GM12874 (cell line): Measurements from ENCODE around the gene GALK2.

Experiments
- TF ChIP-seq, protein P1 (sequence below): IDR thresholded peaks from 2 replicates; pipeline ENCODE4 v1.5.1; 2011; ENCODE audit warnings: low read depth, mild to moderate bottlenecking, control low read depth, low read length, moderate library complexity; ENCODE audit not compliant: insufficient read depth

The GALK2 gene

DNA sequence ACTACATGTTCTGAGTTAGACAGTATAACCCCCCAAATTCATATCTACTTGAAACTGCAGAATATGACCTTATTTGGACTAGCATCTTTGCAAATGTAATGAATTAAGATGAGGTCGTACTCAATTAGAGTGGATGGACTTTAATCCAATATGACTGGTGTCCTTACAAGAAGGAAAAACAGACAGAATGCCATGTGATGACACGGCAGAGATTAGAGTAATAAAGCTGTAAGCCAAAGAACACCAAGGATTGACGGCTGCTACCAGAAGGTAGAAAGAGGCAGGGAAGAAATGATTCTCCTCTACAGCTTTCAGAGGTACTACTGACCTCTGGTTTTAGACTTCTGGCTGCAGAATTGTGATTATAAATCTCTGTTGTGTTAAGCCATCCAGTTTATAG lies 30.3 kb downstream of the GALK2 start:
- TF ChIP-seq, protein P1, sequence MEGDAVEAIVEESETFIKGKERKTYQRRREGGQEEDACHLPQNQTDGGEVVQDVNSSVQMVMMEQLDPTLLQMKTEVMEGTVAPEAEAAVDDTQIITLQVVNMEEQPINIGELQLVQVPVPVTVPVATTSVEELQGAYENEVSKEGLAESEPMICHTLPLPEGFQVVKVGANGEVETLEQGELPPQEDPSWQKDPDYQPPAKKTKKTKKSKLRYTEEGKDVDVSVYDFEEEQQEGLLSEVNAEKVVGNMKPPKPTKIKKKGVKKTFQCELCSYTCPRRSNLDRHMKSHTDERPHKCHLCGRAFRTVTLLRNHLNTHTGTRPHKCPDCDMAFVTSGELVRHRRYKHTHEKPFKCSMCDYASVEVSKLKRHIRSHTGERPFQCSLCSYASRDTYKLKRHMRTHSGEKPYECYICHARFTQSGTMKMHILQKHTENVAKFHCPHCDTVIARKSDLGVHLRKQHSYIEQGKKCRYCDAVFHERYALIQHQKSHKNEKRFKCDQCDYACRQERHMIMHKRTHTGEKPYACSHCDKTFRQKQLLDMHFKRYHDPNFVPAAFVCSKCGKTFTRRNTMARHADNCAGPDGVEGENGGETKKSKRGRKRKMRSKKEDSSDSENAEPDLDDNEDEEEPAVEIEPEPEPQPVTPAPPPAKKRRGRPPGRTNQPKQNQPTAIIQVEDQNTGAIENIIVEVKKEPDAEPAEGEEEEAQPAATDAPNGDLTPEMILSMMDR, result no peak

DNA sequence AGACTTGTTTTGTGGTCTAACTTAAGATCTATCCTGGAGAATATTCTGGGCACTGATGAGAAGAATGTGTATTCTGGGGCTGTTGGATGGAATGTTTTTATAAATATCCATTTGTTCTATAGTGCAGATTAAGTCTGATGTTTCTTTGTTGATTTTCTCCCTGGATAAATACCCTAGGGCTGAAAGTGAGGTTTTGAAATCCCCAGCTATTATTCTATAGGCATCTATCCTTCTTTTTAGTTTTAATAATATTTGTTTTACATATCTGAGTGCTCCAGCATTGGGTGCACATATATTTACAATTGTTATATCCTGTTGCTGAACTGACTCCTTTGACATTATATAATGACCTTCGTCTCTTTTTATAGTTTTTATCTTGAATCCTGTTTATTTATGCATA lies 42.9 kb downstream of the GALK2 start:
- TF ChIP-seq, protein P1, result no peak

DNA sequence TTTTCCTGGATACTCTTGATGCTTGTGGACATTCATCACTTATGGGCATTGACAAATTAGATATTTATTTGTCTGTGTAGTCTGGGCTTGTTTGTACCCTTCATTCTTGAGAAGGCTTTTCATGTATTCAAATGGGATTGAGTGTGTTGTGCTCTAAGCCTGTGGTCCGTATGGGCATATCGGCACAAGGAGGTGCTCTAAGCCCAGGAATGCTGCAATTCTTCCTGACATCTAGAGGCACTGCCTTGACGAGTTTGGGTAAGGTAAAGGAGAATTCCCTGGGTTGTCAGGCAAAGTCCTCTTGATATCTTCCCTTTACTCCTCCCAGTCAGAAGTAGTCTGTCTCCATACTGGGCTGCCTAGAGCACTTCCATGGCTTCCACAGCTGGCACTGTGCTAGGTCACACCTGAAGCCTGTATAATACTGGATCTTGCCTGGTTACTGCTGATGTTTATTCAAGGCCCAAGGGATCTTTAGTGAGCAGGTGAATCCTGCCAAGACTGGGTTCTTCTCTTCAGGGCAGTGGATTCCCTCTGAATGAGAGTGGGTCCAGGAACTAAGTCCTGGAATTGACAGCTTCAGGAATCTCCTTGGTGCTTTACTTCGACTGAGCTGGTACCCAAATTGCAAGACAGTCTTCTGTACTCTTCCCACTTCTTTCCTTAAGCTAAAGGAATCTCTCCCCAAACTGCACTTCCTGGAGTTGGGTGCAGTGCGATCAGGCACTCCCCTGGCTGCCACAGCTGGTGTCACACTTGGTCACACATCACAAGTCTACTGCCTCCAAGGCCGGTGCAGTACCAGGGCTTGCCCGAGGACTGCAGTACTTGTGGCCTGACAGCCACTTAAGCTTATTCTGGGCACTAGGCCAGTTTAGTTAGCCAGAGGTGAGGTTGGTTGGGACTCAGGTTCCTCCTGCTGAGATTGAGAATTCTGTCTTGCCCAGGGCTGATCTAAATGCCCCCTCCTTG lies 46.0 kb downstream of the GALK2 start:
- TF ChIP-seq, protein P1, result peak; percentile 37

DNA sequence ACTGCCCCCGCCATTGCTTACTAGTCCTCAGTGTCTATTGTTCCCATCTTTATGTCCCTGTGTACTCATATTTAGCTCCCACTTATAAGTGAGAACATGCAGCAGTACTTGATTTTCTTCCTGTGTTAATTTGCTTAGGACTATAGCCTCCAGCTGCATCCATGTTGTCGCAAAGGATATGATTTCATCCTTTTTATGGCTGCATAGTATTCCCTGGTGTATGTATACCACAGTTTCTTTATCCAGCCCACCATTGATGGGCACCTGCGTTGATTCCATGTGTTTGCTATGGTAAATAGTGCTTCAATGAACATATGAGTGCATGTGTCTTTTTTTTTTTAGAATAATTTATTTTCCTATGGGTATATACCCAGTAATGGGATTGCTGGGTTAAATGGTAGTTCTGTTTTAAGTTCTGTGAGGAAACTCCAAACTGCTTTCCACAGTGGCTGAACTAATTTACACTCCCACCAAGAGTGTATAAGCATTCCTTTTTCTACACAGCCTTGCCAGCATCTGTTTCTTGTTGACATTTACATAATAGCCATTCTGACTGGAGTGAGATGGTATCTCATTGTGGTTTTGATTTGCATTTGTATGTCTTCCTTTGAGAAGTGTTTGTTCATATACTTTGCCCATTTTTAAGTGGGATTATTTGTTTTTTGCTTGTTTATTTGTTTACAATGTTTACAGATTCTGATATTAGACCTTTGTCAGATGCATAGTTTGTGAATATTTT lies 53.7 kb downstream of the GALK2 start:
- TF ChIP-seq, protein P1, result no peak

DNA sequence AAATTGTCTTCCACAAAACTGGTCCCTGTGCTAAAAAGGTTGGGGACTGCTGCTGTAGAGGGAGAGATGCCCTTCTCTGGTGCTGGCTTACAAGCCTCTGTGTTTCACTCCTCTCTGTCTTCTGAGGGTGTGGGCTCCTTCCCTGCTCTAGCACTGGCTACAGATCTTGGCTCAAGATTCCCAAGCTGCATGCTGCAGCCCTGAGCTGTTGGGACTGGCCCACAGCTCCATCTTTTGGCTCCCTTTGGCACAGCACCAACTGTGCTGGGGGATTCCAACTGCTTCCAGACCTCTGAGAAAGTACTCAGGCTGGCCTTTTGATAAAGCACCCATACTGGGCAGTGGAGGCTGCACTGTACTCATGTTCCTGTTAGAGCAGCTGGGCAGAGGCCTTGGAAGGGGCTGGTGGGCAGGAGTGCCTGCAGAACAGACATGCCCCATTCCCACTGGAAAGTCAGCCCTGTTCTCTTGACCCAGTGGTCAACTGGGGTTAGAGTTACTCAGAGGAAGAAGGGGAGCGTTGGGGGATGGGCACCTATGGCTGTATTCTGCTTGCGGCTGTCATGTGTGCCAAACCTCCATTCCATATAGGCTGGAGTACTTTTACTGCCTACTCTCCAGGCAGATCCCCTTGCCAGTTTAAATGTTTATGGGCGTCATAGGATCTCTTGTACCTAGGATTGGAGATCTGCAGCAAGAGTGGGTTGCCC lies 55.7 kb downstream of the GALK2 start:
- TF ChIP-seq, protein P1, result no peak

DNA sequence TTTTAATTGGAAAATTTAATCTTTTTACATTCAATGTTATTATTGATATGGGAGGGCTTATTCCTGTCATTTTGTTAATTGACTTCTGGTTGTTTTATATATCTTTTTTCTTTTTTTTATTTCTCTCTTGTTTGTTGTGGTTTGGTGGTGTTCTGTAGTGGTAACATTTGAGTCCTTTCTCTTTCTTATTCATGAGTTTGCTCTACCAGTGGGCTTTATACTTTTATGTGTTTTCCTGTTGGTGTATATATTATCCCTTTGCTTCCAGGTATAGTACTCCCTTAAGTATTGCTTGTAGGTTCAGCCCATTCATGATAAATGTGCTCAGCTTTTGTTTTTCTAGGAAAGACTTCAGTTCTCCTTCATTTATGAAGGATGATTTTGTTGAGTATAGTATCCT lies 57.6 kb downstream of the GALK2 start:
- TF ChIP-seq, protein P1, result no peak

DNA sequence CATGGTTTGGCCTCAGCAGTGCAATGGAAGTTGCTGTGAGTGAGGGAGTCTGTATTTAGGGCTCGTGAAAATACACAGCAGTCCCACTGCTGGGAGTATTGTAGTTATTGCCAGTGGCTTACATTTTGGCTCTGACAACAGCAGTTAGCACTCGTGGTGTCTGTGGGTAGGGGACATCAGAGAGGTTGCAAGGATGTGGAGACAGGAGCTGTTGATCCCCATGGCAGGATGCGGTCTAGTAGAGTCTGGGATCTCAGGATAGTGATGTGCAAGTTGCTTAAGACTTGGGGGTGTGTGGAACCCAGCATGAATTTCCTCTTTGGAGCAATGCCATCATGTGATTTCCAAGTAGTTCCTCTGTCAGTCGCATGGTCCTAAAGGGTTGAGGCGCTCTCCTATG lies 59.9 kb downstream of the GALK2 start:
- TF ChIP-seq, protein P1, result no peak
